OCI-LY7 (cell line): ENCODE data around the gene C3orf33.

Source experiments
- EZH2phosphoT487 ChIP-seq: fragments of 200-600 bp; sonication (generic); IDR thresholded peaks from 2 replicates; pipeline ENCODE4 v1.6.1; 2018; ENCODE audit warnings: low read depth, borderline replicate concordance, mild to moderate bottlenecking, mixed run types, antibody characterized with exemption, low read length, moderate library complexity, mixed read lengths
- TF ChIP-seq, protein P1 (sequence below): fragments of 200-600 bp; sonication (generic); conservative IDR thresholded peaks from 2 replicates; pipeline ENCODE4 v1.5.1; 2014; ENCODE audit warnings: mild to moderate bottlenecking, antibody characterized with exemption, low read length, moderate library complexity, mixed read lengths

DNA sequence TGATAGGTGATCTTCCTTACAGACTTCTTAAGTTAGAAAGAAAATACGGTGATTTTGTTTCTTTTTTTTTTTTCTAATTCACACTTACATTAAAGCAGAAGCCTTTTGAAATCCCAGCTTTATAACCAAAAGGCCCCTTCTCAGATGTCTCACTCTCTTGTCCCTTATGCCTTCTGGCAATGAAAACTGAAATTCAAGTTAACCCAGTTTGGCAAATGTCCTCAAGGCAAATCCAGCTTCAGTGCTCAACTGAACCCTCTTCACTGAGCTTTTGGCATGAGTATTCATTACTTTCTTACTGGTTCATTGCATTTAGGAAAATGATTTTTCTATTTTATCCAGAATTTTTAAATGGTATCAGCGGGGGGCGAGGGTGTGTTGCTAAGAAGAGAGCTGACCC is 78.2 kb downstream of the C3orf33 start:
- TF ChIP-seq, protein P1, sequence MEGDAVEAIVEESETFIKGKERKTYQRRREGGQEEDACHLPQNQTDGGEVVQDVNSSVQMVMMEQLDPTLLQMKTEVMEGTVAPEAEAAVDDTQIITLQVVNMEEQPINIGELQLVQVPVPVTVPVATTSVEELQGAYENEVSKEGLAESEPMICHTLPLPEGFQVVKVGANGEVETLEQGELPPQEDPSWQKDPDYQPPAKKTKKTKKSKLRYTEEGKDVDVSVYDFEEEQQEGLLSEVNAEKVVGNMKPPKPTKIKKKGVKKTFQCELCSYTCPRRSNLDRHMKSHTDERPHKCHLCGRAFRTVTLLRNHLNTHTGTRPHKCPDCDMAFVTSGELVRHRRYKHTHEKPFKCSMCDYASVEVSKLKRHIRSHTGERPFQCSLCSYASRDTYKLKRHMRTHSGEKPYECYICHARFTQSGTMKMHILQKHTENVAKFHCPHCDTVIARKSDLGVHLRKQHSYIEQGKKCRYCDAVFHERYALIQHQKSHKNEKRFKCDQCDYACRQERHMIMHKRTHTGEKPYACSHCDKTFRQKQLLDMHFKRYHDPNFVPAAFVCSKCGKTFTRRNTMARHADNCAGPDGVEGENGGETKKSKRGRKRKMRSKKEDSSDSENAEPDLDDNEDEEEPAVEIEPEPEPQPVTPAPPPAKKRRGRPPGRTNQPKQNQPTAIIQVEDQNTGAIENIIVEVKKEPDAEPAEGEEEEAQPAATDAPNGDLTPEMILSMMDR: no peak
- no peak for TF ChIP-seq EZH2phosphoT487
